GM12874 (cell line): ENCODE measurements around the gene STRBP.

Experiments
- CTCF ChIP-seq: IDR thresholded peaks from 2 replicates; pipeline ENCODE4 v1.5.1; 2011; ENCODE audit warnings: low read depth, mild to moderate bottlenecking, control low read depth, low read length, moderate library complexity; ENCODE audit not compliant: insufficient read depth

Gene STRBP

GRCh38 chr9:123225374-123225813 is 43.0 kb downstream of the STRBP start:
- peak; percentile 70 for TF ChIP-seq CTCF

GRCh38 chr9:123220127-123220526 is 48.3 kb downstream of the STRBP start:
- no peak for TF ChIP-seq CTCF

- TF ChIP-seq CTCF, result no peak
Observed at GRCh38 chr9:123218831-123219230, 49.6 kb downstream of the STRBP start.

DNA sequence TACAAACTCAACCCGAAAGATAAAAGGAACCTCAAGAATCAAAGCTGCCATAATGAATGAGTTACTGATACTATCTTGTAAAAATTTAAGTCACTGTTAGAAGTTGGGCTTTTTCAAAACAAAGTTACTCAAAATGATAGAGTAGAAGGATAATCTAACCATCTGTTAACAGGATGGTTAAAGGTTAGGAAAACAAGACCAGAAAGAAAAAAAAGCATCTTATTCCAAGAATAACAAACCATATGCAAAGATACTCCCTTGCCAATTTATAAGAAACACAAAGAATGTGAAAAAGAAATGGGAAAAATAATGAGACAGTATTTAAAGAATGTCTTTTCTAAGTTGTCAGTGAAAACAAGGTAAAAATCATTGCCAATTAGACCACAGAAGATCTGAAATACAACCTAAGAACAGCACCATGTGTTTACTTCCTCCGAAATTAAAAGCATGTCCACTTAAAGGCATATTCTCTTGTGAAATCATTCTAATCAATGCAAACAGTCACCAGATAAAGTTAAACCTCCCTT is 51.2 kb downstream of the STRBP start:
- no peak for TF ChIP-seq CTCF

DNA sequence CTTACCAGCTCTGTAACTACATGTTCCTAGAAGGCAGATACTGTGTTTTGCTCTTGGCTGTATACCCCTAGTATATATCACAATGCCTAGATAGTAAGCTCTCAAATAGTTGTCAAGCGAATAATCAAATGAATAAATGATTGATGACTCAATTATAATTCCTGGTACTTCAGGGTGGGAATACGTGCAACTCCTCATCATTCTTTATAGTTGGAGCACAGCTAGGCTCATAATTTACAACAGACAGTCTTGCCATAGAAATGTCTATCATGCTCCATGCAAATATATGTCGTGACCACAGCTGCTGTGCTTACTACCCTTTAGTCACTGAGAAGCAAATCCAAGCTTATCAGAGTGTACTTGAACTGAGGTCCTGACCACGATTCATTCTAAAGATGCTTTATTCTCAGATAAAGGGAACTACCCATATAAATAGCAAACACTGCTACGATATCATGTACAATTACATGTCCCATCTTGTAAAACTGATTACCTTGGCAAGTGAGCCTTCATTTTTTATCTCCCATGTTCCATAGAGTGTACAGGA is 52.1 kb downstream of the STRBP start:
- TF ChIP-seq CTCF, result no peak

DNA sequence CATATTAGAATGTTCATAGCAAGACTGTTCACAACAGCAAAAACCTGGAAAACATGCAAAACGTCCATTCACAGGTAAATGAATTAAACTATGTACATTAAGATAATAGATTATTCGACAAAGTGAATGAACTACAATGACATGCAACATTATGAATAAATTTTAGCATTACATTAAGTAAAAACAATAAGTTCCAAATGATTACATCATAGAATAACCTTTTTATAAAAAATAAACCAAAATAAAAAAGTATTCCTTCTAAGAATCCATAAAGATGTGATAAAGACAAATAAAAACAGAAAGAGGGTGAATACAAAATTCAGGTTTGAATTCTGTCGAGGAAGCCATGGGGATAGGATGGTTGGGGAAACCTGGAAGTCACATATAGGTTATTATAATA is 57.3 kb downstream of the STRBP start:
- TF ChIP-seq CTCF, result no peak

GRCh38 chr9:123208626-123209174 is 59.7 kb downstream of the STRBP start:
- TF ChIP-seq CTCF, result no peak
